ENCODE data around the gene PRDM8.

Gene PRDM8

DNA sequence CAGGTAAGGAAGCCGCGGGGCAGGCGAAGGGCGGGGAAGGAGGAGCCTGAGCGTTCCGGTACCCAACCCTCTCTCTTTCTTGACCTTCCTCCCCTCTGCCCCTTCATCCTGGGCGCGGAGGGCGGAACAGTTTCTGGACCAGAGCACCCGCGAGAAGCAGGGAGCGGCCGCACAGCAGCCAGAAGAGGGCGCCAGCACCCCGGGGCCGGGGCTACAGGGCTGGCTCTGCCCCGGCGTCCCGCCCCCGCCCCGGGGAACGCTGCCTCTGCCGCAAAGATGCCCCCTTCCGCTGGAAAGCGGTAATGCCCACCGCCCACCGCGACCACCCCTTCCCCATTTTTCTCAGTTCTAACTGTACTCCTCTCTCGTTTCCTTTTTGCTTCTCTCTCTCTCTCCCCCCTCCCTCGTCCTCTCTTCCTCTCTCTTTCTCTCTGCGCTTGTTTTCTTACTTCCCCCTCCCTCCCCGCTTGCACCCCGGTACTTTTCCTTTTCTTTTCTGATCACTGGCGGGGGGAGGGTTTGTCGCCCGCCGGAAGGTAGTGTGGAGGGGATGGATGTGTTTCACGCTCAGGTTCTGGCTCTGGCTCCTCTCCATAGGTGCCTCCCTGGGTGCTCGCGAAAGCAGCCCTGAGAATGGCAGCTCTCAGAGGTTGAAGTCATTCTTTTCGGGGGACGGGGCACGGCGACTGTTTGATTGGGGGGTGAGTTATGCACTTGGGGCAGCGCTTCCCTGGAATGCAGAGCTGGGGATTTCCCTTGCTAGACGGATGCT lies 13.1 kb upstream of the PRDM8 start:
- DNase-seq: peak; percentile 81

- no peak for DNase-seq
These were observed 12.2 kb upstream of the PRDM8 start for GRCh38 chr4:80184825-80185756.

GRCh38 chr4:80185787-80186548 lies 11.3 kb upstream of the PRDM8 start:
- no peak for DNase-seq

DNA sequence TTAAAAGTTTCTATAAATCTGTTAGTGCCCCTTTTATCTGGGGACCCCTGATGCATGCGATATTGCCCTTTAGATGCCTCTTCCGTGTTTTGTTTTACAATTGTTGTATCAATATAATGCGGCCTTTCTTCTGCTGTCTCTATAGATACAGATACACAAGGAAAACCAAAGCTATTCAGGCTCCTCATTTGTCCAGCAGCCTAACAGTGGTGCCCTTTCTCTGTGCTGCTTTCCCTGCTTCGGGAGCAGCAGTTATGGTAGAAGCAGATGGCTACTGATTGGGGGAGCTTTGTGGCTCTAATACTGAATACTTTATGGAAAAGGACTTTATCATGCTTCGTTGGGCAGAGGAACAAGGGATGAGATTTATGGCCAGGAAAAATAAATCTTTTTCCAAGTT lies 10.6 kb upstream of the PRDM8 start:
- DNase-seq: no peak

DNA sequence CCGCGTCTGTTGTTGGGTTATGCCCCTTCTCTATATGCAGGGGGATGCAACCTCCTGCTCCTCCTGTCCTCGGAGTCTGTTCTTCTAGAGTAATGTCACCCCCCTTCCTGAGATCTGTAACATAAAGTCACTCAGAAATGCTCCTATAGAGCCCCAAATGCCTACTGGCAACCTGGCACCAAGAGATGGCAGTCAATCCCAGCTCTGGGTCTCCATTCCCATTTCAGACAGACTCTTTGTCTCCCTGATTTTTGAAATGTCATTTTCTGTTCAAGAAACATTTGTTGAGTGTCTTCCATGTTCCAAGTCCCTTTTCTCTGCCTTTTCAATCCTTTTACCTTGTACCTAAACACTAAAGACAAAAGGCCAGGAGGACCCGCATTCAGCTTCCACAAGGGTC lies 9.6 kb upstream of the PRDM8 start:
- DNase-seq: no peak

DNA sequence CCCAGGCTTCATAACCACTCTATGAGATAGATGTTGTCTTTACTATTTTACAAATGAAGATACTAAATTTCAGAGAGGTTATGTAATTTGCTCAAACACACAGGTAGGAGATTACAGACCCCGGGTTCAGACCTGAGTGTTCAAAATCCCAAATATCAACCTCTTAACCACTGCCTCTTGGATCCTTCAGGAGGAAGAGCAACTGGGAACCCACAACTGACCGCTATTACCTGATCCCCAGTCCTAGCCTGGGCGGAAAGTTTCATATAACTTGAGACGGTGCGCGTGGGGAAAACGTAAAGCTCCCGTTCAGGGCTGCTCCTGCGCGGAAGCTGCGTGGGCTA lies 8.9 kb upstream of the PRDM8 start:
- DNase-seq: no peak

DNA sequence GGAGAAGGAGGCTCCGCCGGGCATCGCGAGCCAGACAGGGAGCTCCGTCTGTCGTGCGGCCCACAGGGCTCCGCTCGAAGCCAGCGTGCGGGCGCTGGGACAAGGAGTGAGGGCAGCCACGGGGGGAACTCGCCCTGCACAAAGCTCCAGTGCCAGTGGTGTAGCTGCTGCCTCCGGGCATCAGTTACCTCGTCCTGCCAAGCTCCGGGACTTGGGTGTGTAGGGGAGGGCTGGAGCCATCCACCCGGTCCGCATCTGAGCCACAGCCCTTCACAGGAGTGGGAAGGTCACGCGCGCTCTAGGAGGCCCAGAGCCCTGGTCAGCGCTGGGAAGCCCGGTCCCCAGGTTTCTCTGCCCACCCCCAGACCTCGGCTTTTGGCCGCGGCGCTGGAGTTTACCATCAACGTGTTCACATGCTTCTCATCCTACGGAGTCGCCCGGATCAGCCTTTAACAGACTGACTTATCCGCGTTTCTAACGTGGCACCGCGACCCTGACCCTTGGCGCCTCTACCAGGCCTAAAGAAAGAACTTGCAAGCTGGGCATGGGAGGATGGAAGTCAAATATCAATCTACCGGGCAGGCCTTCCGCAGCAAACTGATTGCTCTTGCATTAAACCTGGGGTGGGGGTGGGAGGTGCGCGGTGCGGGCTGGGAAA lies 8.4 kb upstream of the PRDM8 start:
- DNase-seq: no peak

GRCh38 chr4:80189581-80189955 lies 7.7 kb upstream of the PRDM8 start:
- no peak for DNase-seq

DNA sequence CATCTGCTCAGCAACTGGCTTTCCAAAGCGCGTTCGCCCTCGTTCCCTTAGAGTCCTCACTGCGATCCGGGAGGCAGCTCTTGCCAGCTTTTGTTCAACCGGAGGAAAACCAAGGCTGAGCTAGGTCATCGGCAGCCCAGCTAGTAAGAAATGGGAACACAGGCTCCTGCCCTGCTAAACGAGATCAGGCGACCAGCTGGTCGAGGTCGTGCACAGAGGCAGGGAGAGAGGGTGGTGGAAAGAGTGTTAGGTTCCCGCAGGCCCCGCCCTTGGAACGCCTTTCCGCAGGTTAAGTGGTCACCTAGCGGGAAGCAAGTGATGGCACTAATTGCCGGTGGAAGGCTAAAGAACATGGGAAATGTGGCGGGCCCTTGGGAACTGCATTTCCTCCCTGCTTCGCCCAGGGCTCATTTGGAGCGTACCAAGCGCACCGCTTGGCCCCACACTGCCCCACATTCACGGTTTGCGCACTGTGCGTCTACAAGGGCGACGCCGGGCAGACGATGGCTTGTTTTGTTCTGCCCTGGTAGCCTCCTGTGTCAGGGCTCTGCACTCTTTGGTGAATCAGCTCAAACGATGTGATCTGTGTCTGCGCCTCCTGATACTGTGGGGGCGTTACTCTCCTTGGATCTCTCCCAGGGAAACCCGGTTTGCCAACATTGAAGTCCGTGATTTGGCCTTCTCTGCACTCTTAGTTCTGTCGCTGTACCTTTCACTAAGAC lies 7.2 kb upstream of the PRDM8 start:
- DNase-seq: no peak

- no peak for DNase-seq
These were observed 4.9 kb upstream of the PRDM8 start for GRCh38 chr4:80192252-80192866.

DNA sequence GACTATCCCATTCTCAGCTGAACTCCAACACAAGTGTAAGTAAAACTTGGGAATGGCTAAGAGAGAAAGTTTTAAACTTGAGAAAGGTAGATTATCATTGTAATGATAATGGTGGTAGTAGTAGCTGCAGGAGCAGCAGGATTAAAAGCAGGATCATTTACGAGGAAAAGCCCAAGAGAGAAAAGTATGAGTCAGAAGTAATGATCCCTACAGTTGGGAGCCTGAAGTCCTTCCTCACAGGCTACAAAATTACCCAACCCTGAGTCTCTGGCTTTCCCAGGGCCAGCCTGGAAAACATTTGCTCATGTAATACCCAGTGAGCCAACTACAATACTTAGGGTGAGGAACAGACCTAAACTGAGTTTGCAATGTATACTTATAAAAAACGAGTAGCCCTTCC lies 4.4 kb upstream of the PRDM8 start:
- DNase-seq: peak; percentile 28

GRCh38 chr4:80195441-80196140 lies 1.7 kb upstream of the PRDM8 start:
- no peak for DNase-seq

- DNase-seq: no peak
These were observed 913 bp upstream of the PRDM8 start for GRCh38 chr4:80196259-80196921.

DNA sequence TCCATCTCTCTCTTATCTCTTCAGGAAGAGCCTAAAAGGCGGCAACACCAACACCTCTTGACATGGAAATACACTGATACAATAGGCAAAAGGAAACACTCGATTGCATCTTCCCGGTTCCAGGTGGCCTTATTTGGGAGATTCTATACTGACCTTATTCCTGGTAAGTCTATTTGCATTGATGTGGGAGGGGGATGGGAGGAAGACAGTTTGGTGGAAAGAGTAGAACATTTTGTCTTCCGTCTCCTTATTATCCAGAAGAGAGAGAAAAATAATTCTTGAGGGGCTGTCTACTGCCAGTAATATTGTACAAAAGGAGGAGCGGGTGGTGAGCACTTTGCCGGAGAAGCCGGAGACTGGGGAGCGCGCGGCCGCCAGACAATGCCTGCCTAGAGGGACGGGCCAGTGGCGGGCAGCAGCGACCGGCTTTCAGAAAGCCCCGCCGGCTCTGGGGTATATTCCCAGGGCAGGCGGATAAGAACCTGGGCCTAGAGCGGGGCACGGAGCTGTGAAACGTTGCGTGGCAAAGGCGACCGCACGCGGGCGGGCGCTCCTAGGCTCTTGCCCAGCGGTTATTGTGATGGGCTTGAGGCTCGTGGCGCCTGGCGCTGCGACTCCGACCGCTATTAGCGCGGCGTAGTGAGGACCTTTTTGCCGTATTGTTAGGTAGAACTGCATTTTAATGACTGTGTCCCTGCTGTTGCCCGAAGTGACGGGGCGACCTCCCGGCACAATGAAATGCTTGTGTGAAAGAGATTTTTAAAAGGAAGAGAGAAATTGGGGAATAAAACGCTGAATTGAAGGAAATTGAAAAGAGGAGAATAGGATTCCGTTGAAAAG lies 518 bp downstream of the PRDM8 start:
- no peak for DNase-seq

- no peak for DNase-seq
These were observed 1.1 kb downstream of the PRDM8 start for GRCh38 chr4:80198441-80198837.

- DNase-seq: no peak
These were observed 1.8 kb downstream of the PRDM8 start for GRCh38 chr4:80199004-80199560.

GRCh38 chr4:80199947-80200346 lies 2.6 kb downstream of the PRDM8 start:
- no peak for DNase-seq

GRCh38 chr4:80201252-80202151 lies 4.2 kb downstream of the PRDM8 start:
- DNase-seq: no peak
